Stomach (tissue), 9 donors: ENCODE measurements around the gene NKTR. TPM values are rescaled to one million over a fixed set of nuclear protein-coding genes. Genes with fewer than 3 reads are reported as not detected.

ENCODE experiments used
- DNase-seq, 2 donors: peaks; one replicate each; pipeline versions ENCODE4 v3.0.0 to v3.0.0-alpha.2; 2013 to 2019
- H3K27ac ChIP-seq, 5 donors: fragments of 200-600 bp in 4 of 5; sonication (generic) in 4 of 5; one replicate each; pipeline ENCODE4 v1.5.1; 2013 to 2019; ENCODE audit warnings: mild to moderate bottlenecking in 1 of 5, moderate library complexity in 1 of 5
- H3K27me3 ChIP-seq, 3 donors: fragments of 200-600 bp; sonication (generic); one replicate each; pipeline ENCODE4 v1.5.1; 2017 to 2019; ENCODE audit warnings: mixed run types in 1 of 3
- H3K36me3 ChIP-seq, 4 donors: fragments of 200-600 bp; sonication (generic); 1 replicate in 3 of 4; 2 replicates in 1 of 4; pipeline ENCODE4 v1.5.1; 2016 to 2019
- H3K4me1 ChIP-seq, 4 donors: fragments of 200-600 bp; sonication (generic); one replicate each; pipeline ENCODE4 v1.5.1; 2016 to 2019
- H3K4me3 ChIP-seq, 4 donors: fragments of 200-600 bp; sonication (generic) in 3 of 4; one replicate each; pipeline ENCODE4 v1.5.1; 2016 to 2019; ENCODE audit warnings: mild to moderate bottlenecking in 1 of 4
- H3K9me3 ChIP-seq, 4 donors: fragments of 200-600 bp; sonication (generic); one replicate each; pipeline ENCODE4 v1.5.1; 2016 to 2019
- CTCF ChIP-seq, 7 experiments: fragments of 450-650 bp in 4 of 7; fragments of 200-600 bp in 3 of 7; sonication (generic) in 3 of 7; IDR thresholded peaks; one replicate each; pipeline ENCODE4 v1.5.1; 2016 to 2019; ENCODE audit warnings: antibody characterized with exemption in 7 of 7, control low read depth in 2 of 7, mild to moderate bottlenecking in 1 of 7
- EP300 ChIP-seq: sonication (generic); formaldehyde crosslinking; IDR thresholded peaks from one replicate; pipeline ENCODE4 v1.6.1; 2017; ENCODE audit warnings: antibody characterized with exemption
- POLR2A ChIP-seq, 4 donors: fragments of 450-650 bp; IDR thresholded peaks; one replicate each; pipeline ENCODE4 v1.6.1; 2016; ENCODE audit warnings: antibody characterized with exemption in 4 of 4, control low read depth in 2 of 4, mild to moderate bottlenecking in 1 of 4, moderate library complexity in 1 of 4
- POLR2AphosphoS5 ChIP-seq, 3 donors: sonication (generic); formaldehyde crosslinking; IDR thresholded peaks; one replicate each; pipeline ENCODE4 v1.6.1; 2016; ENCODE audit warnings: antibody characterized with exemption in 3 of 3
- WGBS, 5 donors: extraction: QIAGEN DNeasy Blood & Tissue Kit in 3 of 5; methylation state at CpG; one replicate each; pipeline versions ENCODE4 v1.1.5 to v1.1.7; 2013 to 2018; 5-methylcytosine and 5-hydroxymethylcytosine counted together
- intact Hi-C: fragments of 100-400 bp; cut with DNase I; formaldehyde crosslinking; loops from one replicate; pipeline ENCODE4 v1.15.1; 2023; ENCODE audit warnings: low total_unique reads
- polyA plus RNA-seq, 3 donors: library from polyadenylated mRNA; stranded (reverse); fragments of 200-250 nt; gene quantifications; one replicate each; pipeline ENCODE4 v1.2.3, GENCODE V29; 2013
- total RNA-seq, 5 donors: library from RNA; depleted of rRNA; stranded (reverse); fragments of >200 nt; gene quantifications; one replicate each; pipeline versions ENCODE4 v1.1.0 to v1.2.3, GENCODE V29; 2014 to 2016
- donor health status: healthy with polysubstance abuse.
- donor health status: Bipolar disorder and iron deficiency.
- donor health status: healthy.

Gene NKTR
- total and polyA plus RNA-seq, 8 donors, result 3.8 to 488 (median 106) TPM

- H3K27ac ChIP-seq, result peak overlapping the region in 3 of 5 donors; percentile 17 to 68 (median 29)
- no peaks in the 10 kb centered on the region for H3K9me3 ChIP-seq
- TF ChIP-seq EP300 (no peak), CTCF (IDR thresholded peaks at IDR 0.05) (no peak), POLR2AphosphoS5 (IDR thresholded peaks at IDR 0.05) (no peak), POLR2A (IDR thresholded peaks at IDR 0.05) (no peak)
- H3K4me1 ChIP-seq, result peaks cover 0 to 12% (median 2%) of the 10 kb centered on the region in 4 donors
- DNase-seq, result no peak
- no peak overlapping the region for H3K4me3 ChIP-seq
- H3K36me3 ChIP-seq, result peaks cover 77 to 100% (median 100%) of the 10 kb centered on the region in 4 donors
- no peaks in the 10 kb centered on the region for H3K27me3 ChIP-seq
- intact Hi-C loops, result no loop called here
- 72 to 83% (median 77%) methylated on average over 6 of the region's 6 CpGs for WGBS, 5 donors
These were observed 37.9 kb downstream of the NKTR start for GRCh38 chr3:42638339-42638842.

DNA sequence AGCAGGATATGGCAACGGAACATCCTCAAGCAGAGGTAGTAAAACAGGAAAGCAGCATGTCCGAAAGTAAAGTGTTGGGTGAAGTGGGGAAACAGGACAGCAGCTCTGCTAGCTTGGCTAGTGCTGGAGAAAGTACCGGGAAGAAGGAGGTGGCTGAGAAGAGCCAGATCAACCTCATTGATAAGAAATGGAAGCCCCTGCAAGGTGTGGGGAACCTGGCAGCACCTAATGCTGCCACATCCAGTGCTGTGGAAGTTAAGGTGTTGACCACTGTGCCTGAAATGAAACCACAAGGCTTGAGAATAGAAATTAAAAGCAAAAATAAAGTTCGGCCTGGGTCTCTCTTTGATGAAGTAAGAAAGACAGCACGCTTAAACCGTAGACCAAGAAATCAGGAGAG lies 38.7 kb downstream of the NKTR start:
- Histone ChIP-seq H3K36me3 (peaks cover 77 to 100% (median 100%) of the 10 kb centered on the region in 4 donors), H3K4me3 (no peak overlapping the region), H3K27ac (peak overlapping the region in 3 of 5 donors; percentile 17 to 68 (median 29)), H3K27me3 (no peaks in the 10 kb centered on the region), H3K4me1 (peaks cover 0 to 12% (median 2%) of the 10 kb centered on the region in 4 donors), H3K9me3 (no peaks in the 10 kb centered on the region)
- intact Hi-C loops, result no loop called here
- TF ChIP-seq EP300, result no peak
- TF ChIP-seq CTCF (IDR thresholded peaks at IDR 0.05), result no peak
- no peak for TF ChIP-seq POLR2A (IDR thresholded peaks at IDR 0.05)
- TF ChIP-seq POLR2AphosphoS5 (IDR thresholded peaks at IDR 0.05), result no peak
- no peak for DNase-seq
- 78 to 88% (median 85%) methylated on average over 6 of the region's 6 CpGs for WGBS, 5 donors

- no peak overlapping the region for H3K4me3 ChIP-seq
- H3K36me3 ChIP-seq, result peaks cover 82 to 100% (median 100%) of the 10 kb centered on the region in 4 donors
- H3K27me3 ChIP-seq, result no peaks in the 10 kb centered on the region
- no peaks in the 10 kb centered on the region for H3K9me3 ChIP-seq
- no peak for TF ChIP-seq CTCF (IDR thresholded peaks at IDR 0.05)
- TF ChIP-seq EP300, result no peak
- no peak for TF ChIP-seq POLR2A (IDR thresholded peaks at IDR 0.05)
- no peak for TF ChIP-seq POLR2AphosphoS5 (IDR thresholded peaks at IDR 0.05)
- intact Hi-C loops, result no loop called here
- no peak overlapping the region for H3K27ac ChIP-seq
- peaks cover 0 to 12% (median 2%) of the 10 kb centered on the region in 4 donors for H3K4me1 ChIP-seq
- DNase-seq, result no peak
These were observed 39.6 kb downstream of the NKTR start for GRCh38 chr3:42640129-42640528.

GRCh38 chr3:42640771-42641370 lies 40.4 kb downstream of the NKTR start:
- intact Hi-C loops, result no loop called here
- Histone ChIP-seq H3K9me3 (no peaks in the 10 kb centered on the region), H3K27ac (no peak overlapping the region), H3K36me3 (peaks cover 83 to 100% (median 100%) of the 10 kb centered on the region in 4 donors), H3K4me3 (no peak overlapping the region), H3K4me1 (peaks cover 0 to 12% (median 5%) of the 10 kb centered on the region in 4 donors), H3K27me3 (no peaks in the 10 kb centered on the region)
- WGBS, 5 donors, result 80 to 96% (median 93%) methylated on average over 6 of the region's 6 CpGs
- DNase-seq, result no peak
- TF ChIP-seq CTCF (IDR thresholded peaks at IDR 0.05) (no peak), POLR2AphosphoS5 (IDR thresholded peaks at IDR 0.05) (no peak), POLR2A (IDR thresholded peaks at IDR 0.05) (no peak), EP300 (no peak)
